ENCODE measurements around the gene LNPEP. TPM values are rescaled to one million over a fixed set of nuclear protein-coding genes. Genes with fewer than 3 reads are reported as not detected.
A peak's percentile ranks its signal among the peaks of the same experiment; 100 is the strongest.

Gene LNPEP
- total and polyA plus RNA-seq, 2 donors from 2014 or later: 6.5 to 74.3 TPM

GRCh38 chr5:97006454-97007060 is 70.7 kb downstream of the LNPEP start:
- no peak overlapping the region for H3K4me3 ChIP-seq (ENCODE audit: low read length in 3 of 3)
- H3K36me3 ChIP-seq (ENCODE audit: control insufficient read depth in 2 of 3, insufficient read depth in 3 of 3, low read length in 3 of 3): peaks cover 0 to 19% (median 5%) of the 10 kb centered on the region in 3 donors
- H3K9me3 ChIP-seq (ENCODE audit: control insufficient read depth in 2 of 3, insufficient read depth in 1 of 3, low read length in 3 of 3): no peaks in the 10 kb centered on the region
- intact Hi-C loops (cut with DNase I): no loop called here
- H3K27ac ChIP-seq (ENCODE audit: low read depth in 2 of 2, low read length in 2 of 2): no peak overlapping the region
- no peak overlapping the region for H3K9ac ChIP-seq (ENCODE audit: low read length in 3 of 3)
- TF ChIP-seq, protein P1, sequence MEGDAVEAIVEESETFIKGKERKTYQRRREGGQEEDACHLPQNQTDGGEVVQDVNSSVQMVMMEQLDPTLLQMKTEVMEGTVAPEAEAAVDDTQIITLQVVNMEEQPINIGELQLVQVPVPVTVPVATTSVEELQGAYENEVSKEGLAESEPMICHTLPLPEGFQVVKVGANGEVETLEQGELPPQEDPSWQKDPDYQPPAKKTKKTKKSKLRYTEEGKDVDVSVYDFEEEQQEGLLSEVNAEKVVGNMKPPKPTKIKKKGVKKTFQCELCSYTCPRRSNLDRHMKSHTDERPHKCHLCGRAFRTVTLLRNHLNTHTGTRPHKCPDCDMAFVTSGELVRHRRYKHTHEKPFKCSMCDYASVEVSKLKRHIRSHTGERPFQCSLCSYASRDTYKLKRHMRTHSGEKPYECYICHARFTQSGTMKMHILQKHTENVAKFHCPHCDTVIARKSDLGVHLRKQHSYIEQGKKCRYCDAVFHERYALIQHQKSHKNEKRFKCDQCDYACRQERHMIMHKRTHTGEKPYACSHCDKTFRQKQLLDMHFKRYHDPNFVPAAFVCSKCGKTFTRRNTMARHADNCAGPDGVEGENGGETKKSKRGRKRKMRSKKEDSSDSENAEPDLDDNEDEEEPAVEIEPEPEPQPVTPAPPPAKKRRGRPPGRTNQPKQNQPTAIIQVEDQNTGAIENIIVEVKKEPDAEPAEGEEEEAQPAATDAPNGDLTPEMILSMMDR (IDR thresholded peaks at IDR 0.05; ENCODE audit: borderline replicate concordance, extremely low read depth, insufficient read depth): no peak
- no peaks in the 10 kb centered on the region for H3K27me3 ChIP-seq (ENCODE audit: control insufficient read depth, insufficient read depth, low read length)
- no peak for FAIRE-seq
- no peaks in the 10 kb centered on the region for H3K4me1 ChIP-seq (ENCODE audit: control insufficient read depth in 2 of 3, insufficient read depth in 2 of 3, low read depth in 1 of 3, low read length in 3 of 3)
- no peak for DNase-seq

- intact Hi-C loops (cut with DNase I): no loop called here
- Histone ChIP-seq H3K9ac (ENCODE audit: low read length in 3 of 3) (no peak overlapping the region), H3K27me3 (ENCODE audit: control insufficient read depth, insufficient read depth, low read length) (no peaks in the 10 kb centered on the region), H3K36me3 (ENCODE audit: control insufficient read depth in 2 of 3, insufficient read depth in 3 of 3, low read length in 3 of 3) (peaks cover 0 to 13% (median 2%) of the 10 kb centered on the region in 3 donors), H3K4me3 (ENCODE audit: low read length in 3 of 3) (no peak overlapping the region), H3K27ac (ENCODE audit: low read depth in 2 of 2, low read length in 2 of 2) (no peak overlapping the region), H3K9me3 (ENCODE audit: control insufficient read depth in 2 of 3, insufficient read depth in 1 of 3, low read length in 3 of 3) (no peaks in the 10 kb centered on the region), H3K4me1 (ENCODE audit: control insufficient read depth in 2 of 3, insufficient read depth in 2 of 3, low read depth in 1 of 3, low read length in 3 of 3) (no peaks in the 10 kb centered on the region)
- TF ChIP-seq, protein P1 (IDR thresholded peaks at IDR 0.05; ENCODE audit: borderline replicate concordance, extremely low read depth, insufficient read depth): no peak
- no peak for FAIRE-seq
- peak in 1 of 5 donors; percentile 53 for DNase-seq
These were observed 73.5 kb downstream of the LNPEP start for GRCh38 chr5:97009212-97009898.

DNA sequence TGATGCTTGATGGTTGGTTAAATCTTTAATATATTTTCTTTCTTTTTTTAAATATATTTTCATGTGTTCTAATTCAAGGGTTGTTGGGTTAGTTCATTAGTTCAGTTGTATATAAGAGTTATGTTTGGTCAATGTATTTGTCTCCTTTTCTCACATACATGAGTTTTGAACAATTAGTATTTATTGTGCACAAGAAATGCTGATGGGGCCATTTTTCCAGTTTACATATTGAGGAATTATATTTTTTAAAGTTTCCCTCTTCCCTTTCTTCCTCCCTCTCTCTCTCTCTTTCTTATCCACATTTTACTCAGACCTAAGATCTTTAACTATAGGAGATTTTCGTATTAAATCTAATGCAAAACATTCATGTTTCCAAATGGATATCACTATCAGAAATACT is 74.0 kb downstream of the LNPEP start:
- DNase-seq (no peak), FAIRE-seq (no peak)
- intact Hi-C loops (cut with DNase I): no loop called here
- peaks cover 0 to 14% (median 0%) of the 10 kb centered on the region in 3 donors for H3K36me3 ChIP-seq (ENCODE audit: control insufficient read depth in 2 of 3, insufficient read depth in 3 of 3, low read length in 3 of 3)
- no peaks in the 10 kb centered on the region for H3K9me3 ChIP-seq (ENCODE audit: control insufficient read depth in 2 of 3, insufficient read depth in 1 of 3, low read length in 3 of 3)
- H3K27me3 ChIP-seq (ENCODE audit: control insufficient read depth, insufficient read depth, low read length): no peaks in the 10 kb centered on the region
- H3K4me1 ChIP-seq (ENCODE audit: control insufficient read depth in 2 of 3, insufficient read depth in 2 of 3, low read depth in 1 of 3, low read length in 3 of 3): no peaks in the 10 kb centered on the region
- TF ChIP-seq, protein P1 (IDR thresholded peaks at IDR 0.05; ENCODE audit: borderline replicate concordance, extremely low read depth, insufficient read depth): no peak
- H3K9ac ChIP-seq (ENCODE audit: low read length in 3 of 3): no peak overlapping the region
- H3K27ac ChIP-seq (ENCODE audit: low read depth in 2 of 2, low read length in 2 of 2): no peak overlapping the region
- H3K4me3 ChIP-seq (ENCODE audit: low read length in 3 of 3): no peak overlapping the region
